ENCODE results near the gene HIBCH. TPM values are rescaled to one million over a fixed set of nuclear protein-coding genes. Genes with fewer than 3 reads are reported as not detected.

Gene HIBCH, protein sequence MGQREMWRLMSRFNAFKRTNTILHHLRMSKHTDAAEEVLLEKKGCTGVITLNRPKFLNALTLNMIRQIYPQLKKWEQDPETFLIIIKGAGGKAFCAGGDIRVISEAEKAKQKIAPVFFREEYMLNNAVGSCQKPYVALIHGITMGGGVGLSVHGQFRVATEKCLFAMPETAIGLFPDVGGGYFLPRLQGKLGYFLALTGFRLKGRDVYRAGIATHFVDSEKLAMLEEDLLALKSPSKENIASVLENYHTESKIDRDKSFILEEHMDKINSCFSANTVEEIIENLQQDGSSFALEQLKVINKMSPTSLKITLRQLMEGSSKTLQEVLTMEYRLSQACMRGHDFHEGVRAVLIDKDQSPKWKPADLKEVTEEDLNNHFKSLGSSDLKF
- polyA plus RNA-seq (9.5 to 19.4 TPM (median 10.6 TPM) in 3 replicates), polyA minus RNA-seq (0.43 to 14.3 TPM (median 5.0 TPM) in 3 replicates)
- polyA plus RNA-seq (2011; ENCODE audit: low read depth): 22.6 TPM
- polyA plus RNA-seq (2011; cell fraction: cytosol; rRNA removed): 7.4 and 12.0 TPM in 2 replicates
- 11.4 and 14.1 TPM in 2 replicates for polyA plus RNA-seq (2011; cell fraction: nucleus; rRNA removed)
- 8.1 and 13.0 TPM in 2 replicates for polyA plus RNA-seq (2012; ENCODE audit: low replicate concordance)
- polyA minus RNA-seq (2011; cell fraction: cytosol; rRNA and poly(A)+ RNA removed): 6.7 TPM
- polyA minus RNA-seq (2011; cell fraction: nucleus; rRNA and poly(A)+ RNA removed): 11.9 and 21.2 TPM in 2 replicates

- Histone ChIP-seq H4K20me1 (ENCODE audit: control insufficient read depth, extremely low read depth, insufficient read depth, low read length) (no peaks in the 10 kb centered on the region), H3K4me2 (ENCODE audit: control insufficient read depth, extremely low read depth, insufficient read depth, low read depth, low read length) (peak within 1 kb of the TSS; percentile 98), H3K9me3 (ENCODE audit: control insufficient read depth, low read depth, low read length) (no peaks in the 10 kb centered on the region), H3K4me3 (ENCODE audit: control insufficient read depth in 2 of 3, extremely low read depth in 1 of 3, insufficient read depth in 2 of 3, low read depth in 1 of 3, low read length in 3 of 3) (peak within 1 kb of the TSS; percentile 71 to 89 (median 85)), H3K27ac (ENCODE audit: control insufficient read depth, insufficient read depth, low read length) (peak within 1 kb of the TSS; percentile 70), H3K79me2 (ENCODE audit: control insufficient read depth, insufficient read depth, low read length) (peaks cover 11% of the 10 kb centered on the region), H3K9ac (ENCODE audit: control insufficient read depth, extremely low read depth, insufficient read depth, low read length) (peak within 1 kb of the TSS; percentile 73), H3K4me1 (ENCODE audit: control insufficient read depth, extremely low read depth, insufficient read depth, low read length) (peaks cover 13% of the 10 kb centered on the region), H3K27me3 (ENCODE audit: control insufficient read depth, extremely low read depth, insufficient read depth, low read length) (no peaks in the 10 kb centered on the region), H3K9me1 (ENCODE audit: control insufficient read depth, extremely low read depth, insufficient read depth, low read length) (no peaks in the 10 kb centered on the region), H3K36me3 (ENCODE audit: control insufficient read depth in 2 of 2, extremely low read depth in 1 of 2, insufficient read depth in 2 of 2, low read length in 2 of 2) (no peaks in the 10 kb centered on the region), H2AFZ (ENCODE audit: control insufficient read depth, low read length) (peak within 1 kb of the TSS; percentile 91)
- dilution Hi-C loops (cut with MboI; ENCODE audit: extremely low pct_ligation_motif_present, low sequenced_read_pairs): no loop called here
- TF ChIP-seq, protein P1, sequence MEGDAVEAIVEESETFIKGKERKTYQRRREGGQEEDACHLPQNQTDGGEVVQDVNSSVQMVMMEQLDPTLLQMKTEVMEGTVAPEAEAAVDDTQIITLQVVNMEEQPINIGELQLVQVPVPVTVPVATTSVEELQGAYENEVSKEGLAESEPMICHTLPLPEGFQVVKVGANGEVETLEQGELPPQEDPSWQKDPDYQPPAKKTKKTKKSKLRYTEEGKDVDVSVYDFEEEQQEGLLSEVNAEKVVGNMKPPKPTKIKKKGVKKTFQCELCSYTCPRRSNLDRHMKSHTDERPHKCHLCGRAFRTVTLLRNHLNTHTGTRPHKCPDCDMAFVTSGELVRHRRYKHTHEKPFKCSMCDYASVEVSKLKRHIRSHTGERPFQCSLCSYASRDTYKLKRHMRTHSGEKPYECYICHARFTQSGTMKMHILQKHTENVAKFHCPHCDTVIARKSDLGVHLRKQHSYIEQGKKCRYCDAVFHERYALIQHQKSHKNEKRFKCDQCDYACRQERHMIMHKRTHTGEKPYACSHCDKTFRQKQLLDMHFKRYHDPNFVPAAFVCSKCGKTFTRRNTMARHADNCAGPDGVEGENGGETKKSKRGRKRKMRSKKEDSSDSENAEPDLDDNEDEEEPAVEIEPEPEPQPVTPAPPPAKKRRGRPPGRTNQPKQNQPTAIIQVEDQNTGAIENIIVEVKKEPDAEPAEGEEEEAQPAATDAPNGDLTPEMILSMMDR (optimal IDR thresholded peaks at IDR 0.05 in 1 of 3, IDR thresholded peaks at IDR 0.05 in 1 of 3, conservative IDR thresholded peaks at IDR 0.05 in 1 of 3; ENCODE audit: extremely low read depth in 1 of 3, insufficient read depth in 2 of 3, low read length in 3 of 3): peak; percentile 86 to 91 (median 88)
- TF ChIP-seq EZH2 (IDR thresholded peaks at IDR 0.05; ENCODE audit: low read length): no peak
- DNase-seq (ENCODE audit: low read depth, low spot score) (peak; percentile 81), FAIRE-seq (peak; percentile 94)
Observed at GRCh38 chr2:190319555-190320498, at the start of gene HIBCH. HIBCH (minus strand) TSS chr2:190319826; CDS start chr2:190319750, 76 bp downstream.

DNA sequence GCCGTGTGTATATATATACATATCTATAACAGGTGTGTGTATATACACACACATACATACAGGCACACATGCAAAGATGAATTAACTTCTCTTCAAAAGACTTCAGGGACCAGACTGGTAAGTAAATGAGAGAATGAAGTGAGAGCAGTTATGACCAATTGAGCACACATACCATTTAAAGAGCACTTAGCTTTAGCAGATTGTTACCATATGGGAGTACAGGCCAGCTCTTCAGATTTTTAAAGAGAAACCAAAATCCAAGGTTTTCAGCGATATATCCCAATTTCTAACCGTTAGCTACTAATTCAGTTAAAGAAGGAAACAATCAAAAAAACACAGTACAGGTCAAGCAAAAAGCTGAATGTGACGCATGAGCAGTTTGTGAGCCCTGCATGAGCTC, 47.5 kb upstream of the HIBCH start:
- H3K27me3 ChIP-seq (ENCODE audit: control insufficient read depth, extremely low read depth, insufficient read depth, low read length): no peaks in the 10 kb centered on the region
- DNase-seq (ENCODE audit: low read depth, low spot score) (no peak), FAIRE-seq (no peak)
- H2AFZ ChIP-seq (ENCODE audit: control insufficient read depth, low read length): no peak overlapping the region
- H3K4me1 ChIP-seq (ENCODE audit: control insufficient read depth, extremely low read depth, insufficient read depth, low read length): no peaks in the 10 kb centered on the region
- no peak overlapping the region for H3K4me2 ChIP-seq (ENCODE audit: control insufficient read depth, extremely low read depth, insufficient read depth, low read depth, low read length)
- H3K9ac ChIP-seq (ENCODE audit: control insufficient read depth, extremely low read depth, insufficient read depth, low read length): no peak overlapping the region
- no peaks in the 10 kb centered on the region for H4K20me1 ChIP-seq (ENCODE audit: control insufficient read depth, extremely low read depth, insufficient read depth, low read length)
- no peaks in the 10 kb centered on the region for H3K36me3 ChIP-seq (ENCODE audit: control insufficient read depth in 2 of 2, extremely low read depth in 1 of 2, insufficient read depth in 2 of 2, low read length in 2 of 2)
- TF ChIP-seq, protein P1 (optimal IDR thresholded peaks at IDR 0.05 in 1 of 3, IDR thresholded peaks at IDR 0.05 in 1 of 3, conservative IDR thresholded peaks at IDR 0.05 in 1 of 3; ENCODE audit: extremely low read depth in 1 of 3, insufficient read depth in 2 of 3, low read length in 3 of 3): no peak
- TF ChIP-seq EZH2 (IDR thresholded peaks at IDR 0.05; ENCODE audit: low read length): no peak
- H3K9me3 ChIP-seq (ENCODE audit: control insufficient read depth, low read depth, low read length): no peaks in the 10 kb centered on the region
- no peak overlapping the region for H3K4me3 ChIP-seq (ENCODE audit: control insufficient read depth in 2 of 3, extremely low read depth in 1 of 3, insufficient read depth in 2 of 3, low read depth in 1 of 3, low read length in 3 of 3)
- dilution Hi-C loops (cut with MboI; ENCODE audit: extremely low pct_ligation_motif_present, low sequenced_read_pairs): no loop called here
- H3K27ac ChIP-seq (ENCODE audit: control insufficient read depth, insufficient read depth, low read length): no peak overlapping the region
- H3K9me1 ChIP-seq (ENCODE audit: control insufficient read depth, extremely low read depth, insufficient read depth, low read length): no peaks in the 10 kb centered on the region
- H3K79me2 ChIP-seq (ENCODE audit: control insufficient read depth, insufficient read depth, low read length): no peaks in the 10 kb centered on the region
